GM18951 (cell line): ENCODE results near the gene TNFRSF6B.
"Not testable (repeated sequence)": the region's sequence is repeated elsewhere in the genome, so short reads cannot be mapped to it uniquely, and the experiment has no call there.

Experiments used
- POLR2A ChIP-seq: IDR thresholded peaks from 4 replicates; pipeline ENCODE4 v1.6.1; 2011; ENCODE audit warnings: mild to moderate bottlenecking; ENCODE audit not compliant: insufficient read length, insufficient read depth; ENCODE audit errors: extremely low read depth
- in situ Hi-C: fragments of 300-500 bp; cut with MboI; formaldehyde crosslinking; loops from one replicate; pipeline ENCODE4 v1.12.0; 2022; ENCODE audit warnings: low sequenced_read_pairs, mixed read lengths, inconsistent platforms; ENCODE audit not compliant: unreplicated experiment

The TNFRSF6B gene

GRCh38 chr20:63657937-63658748 lies 38.3 kb upstream of the TNFRSF6B start, which contains the start of gene RTEL1:
Gene RTEL1, plus strand, starts transcription at chr20:63658312. Its CDS starts 1,091 bp downstream, at chr20:63659403.
- peak; percentile 75 for TF ChIP-seq POLR2A
- in situ Hi-C loops: no loop called here

- in situ Hi-C loops: no loop called here
- no peak for TF ChIP-seq POLR2A
These were observed 37.7 kb upstream of the TNFRSF6B start for GRCh38 chr20:63658749-63659187.

- in situ Hi-C loops: no loop called here
These were observed 37.1 kb upstream of the TNFRSF6B start for GRCh38 chr20:63659370-63659769.

GRCh38 chr20:63660174-63660573 lies 36.3 kb upstream of the TNFRSF6B start:
- in situ Hi-C loops: not testable (repeated sequence)

More at GRCh38 chr20:63659370-63659769, 37.1 kb upstream of the TNFRSF6B start:
- no peak for TF ChIP-seq POLR2A

GRCh38 chr20:63660622-63661021 lies 35.8 kb upstream of the TNFRSF6B start:
- TF ChIP-seq POLR2A: no peak
- in situ Hi-C loops: no loop called here

GRCh38 chr20:63661108-63661507 lies 35.3 kb upstream of the TNFRSF6B start:
- in situ Hi-C loops: no loop called here
- no peak for TF ChIP-seq POLR2A

- TF ChIP-seq POLR2A: no peak
- in situ Hi-C loops: no loop called here
These were observed 34.3 kb upstream of the TNFRSF6B start for GRCh38 chr20:63661959-63662812.

GRCh38 chr20:63662813-63663189 lies 33.7 kb upstream of the TNFRSF6B start:
- TF ChIP-seq POLR2A: no peak
- in situ Hi-C loops: no loop called here

- TF ChIP-seq POLR2A: no peak
- in situ Hi-C loops: no loop called here
These were observed 33.0 kb upstream of the TNFRSF6B start for GRCh38 chr20:63663332-63664066.

- no peak for TF ChIP-seq POLR2A
- in situ Hi-C loops: no loop called here
These were observed 32.2 kb upstream of the TNFRSF6B start for GRCh38 chr20:63664143-63664851.

- in situ Hi-C loops: no loop called here
- no peak for TF ChIP-seq POLR2A
These were observed 31.4 kb upstream of the TNFRSF6B start for GRCh38 chr20:63664861-63665594.

GRCh38 chr20:63665708-63666107 lies 30.7 kb upstream of the TNFRSF6B start:
- in situ Hi-C loops: no loop called here

More at GRCh38 chr20:63665708-63666107, 30.7 kb upstream of the TNFRSF6B start:
- TF ChIP-seq POLR2A: no peak
